Retinal pigment epithelial cell (primary cell): Measurements from ENCODE around the gene SYK.

ENCODE experiments used
- DNase-seq: peaks from one replicate; pipeline ENCODE4 v3.0.0-alpha.2; 2010; ENCODE audit warnings: low read depth
- H3K4me3 ChIP-seq: 2 replicates; pipeline ENCODE4 v1.5.1; 2011; ENCODE audit warnings: mild to moderate bottlenecking, low read length, control low read depth, moderate library complexity
- CTCF ChIP-seq: conservative IDR thresholded peaks from 2 replicates; pipeline ENCODE4 v1.5.1; 2011; ENCODE audit warnings: low read depth, low read length, control low read depth, inconsistent platforms

Gene SYK

GRCh38 chr9:90939351-90939750 is 137.7 kb downstream of the SYK start:
- no peak for TF ChIP-seq CTCF
- no peak overlapping the region for H3K4me3 ChIP-seq
- DNase-seq: no peak

GRCh38 chr9:90940280-90940679 is 138.7 kb downstream of the SYK start:
- TF ChIP-seq CTCF: no peak
- H3K4me3 ChIP-seq: no peak overlapping the region
- DNase-seq: no peak

GRCh38 chr9:90941661-90942060 is 140.0 kb downstream of the SYK start:
- no peak for TF ChIP-seq CTCF
- no peak for DNase-seq
- no peak overlapping the region for H3K4me3 ChIP-seq

GRCh38 chr9:90942555-90942954 is 140.9 kb downstream of the SYK start:
- DNase-seq: no peak
- H3K4me3 ChIP-seq: no peak overlapping the region
- no peak for TF ChIP-seq CTCF

GRCh38 chr9:90943341-90943740 is 141.7 kb downstream of the SYK start:
- no peak for TF ChIP-seq CTCF
- no peak overlapping the region for H3K4me3 ChIP-seq
- no peak for DNase-seq

- no peak overlapping the region for H3K4me3 ChIP-seq
- TF ChIP-seq CTCF: no peak
- no peak for DNase-seq
These were observed 143.7 kb downstream of the SYK start for GRCh38 chr9:90945336-90945735.

- DNase-seq: no peak
- no peak overlapping the region for H3K4me3 ChIP-seq
- TF ChIP-seq CTCF: no peak
These were observed 145.4 kb downstream of the SYK start for GRCh38 chr9:90946982-90947381.
